Activated T-helper 1 cell treated with anti-CD3 and anti-CD28 coated beads, Interleukin-12 subunit alpha, Interleukin-12 subunit beta, Interleukin-2, Interleukin-4 antibody, amounts not matched to agents 30 ng/mL and 10 ng/mL and 1 ng/mL, durations not matched to agents 14 hours and 24 hours and 36 hours (primary cell): ENCODE data around the gene SART3. TPM values are rescaled to one million over a fixed set of nuclear protein-coding genes. Genes with fewer than 3 reads are reported as not detected.
"Not testable (repeated sequence)": the region's sequence is repeated elsewhere in the genome, so short reads cannot be mapped to it uniquely, and the experiment has no call there.

Experiments
- DNase-seq: peaks from one replicate; pipeline ENCODE4 v3.0.0; 2021; ENCODE audit warnings: low spot score
- H3K27ac Mint-ChIP-seq: one replicate; pipeline ENCODE4 v1.8.0; 2021; ENCODE audit warnings: mild to moderate bottlenecking, mixed read lengths
- H3K27me3 Mint-ChIP-seq: one replicate; pipeline ENCODE4 v1.8.0; 2022; ENCODE audit warnings: mild to moderate bottlenecking, moderate library complexity, mixed read lengths; ENCODE audit not compliant: insufficient read depth
- H3K36me3 Mint-ChIP-seq: one replicate; pipeline ENCODE4 v1.8.0; 2021; ENCODE audit warnings: low read depth, mixed read lengths
- H3K4me1 Mint-ChIP-seq: one replicate; pipeline ENCODE4 v1.8.0; 2021; ENCODE audit warnings: low read depth, mixed read lengths
- H3K4me3 Mint-ChIP-seq: one replicate; pipeline ENCODE4 v1.8.0; 2021; ENCODE audit warnings: mild to moderate bottlenecking, moderate library complexity, mixed read lengths
- H3K9me3 Mint-ChIP-seq: one replicate; pipeline ENCODE4 v1.8.0; 2021; ENCODE audit warnings: mixed read lengths
- intact Hi-C: fragments of 100-400 bp; cut with micrococcal nuclease; formaldehyde crosslinking; loops from one replicate; pipeline ENCODE4 v1.15.1; 2024
- total RNA-seq: library from RNA; stranded (reverse); gene quantifications from 2 replicates; pipeline ENCODE4 v1.2.3, GENCODE V29; 2022

Gene SART3
- total RNA-seq, 1 donor from 2014 or later, result 96.4 TPM

GRCh38 chr12:108559748-108560147 lies 1.2 kb downstream of the SART3 start:
- Mint-ChIP-seq H3K27ac (peak overlapping the region; percentile 99), H3K36me3 (peaks cover 23% of the 10 kb centered on the region), H3K27me3 (no peaks in the 10 kb centered on the region), H3K4me1 (peaks cover 63% of the 10 kb centered on the region), H3K4me3 (peak overlapping the region; percentile 100), H3K9me3 (no peaks in the 10 kb centered on the region)
- intact Hi-C loops, result loop anchor here (1.0 to 10.0 kb wide), 3 partner anchors 10 to 797 kb away; partner anchors contain the start of gene PRDM4
- no peak for DNase-seq

DNA sequence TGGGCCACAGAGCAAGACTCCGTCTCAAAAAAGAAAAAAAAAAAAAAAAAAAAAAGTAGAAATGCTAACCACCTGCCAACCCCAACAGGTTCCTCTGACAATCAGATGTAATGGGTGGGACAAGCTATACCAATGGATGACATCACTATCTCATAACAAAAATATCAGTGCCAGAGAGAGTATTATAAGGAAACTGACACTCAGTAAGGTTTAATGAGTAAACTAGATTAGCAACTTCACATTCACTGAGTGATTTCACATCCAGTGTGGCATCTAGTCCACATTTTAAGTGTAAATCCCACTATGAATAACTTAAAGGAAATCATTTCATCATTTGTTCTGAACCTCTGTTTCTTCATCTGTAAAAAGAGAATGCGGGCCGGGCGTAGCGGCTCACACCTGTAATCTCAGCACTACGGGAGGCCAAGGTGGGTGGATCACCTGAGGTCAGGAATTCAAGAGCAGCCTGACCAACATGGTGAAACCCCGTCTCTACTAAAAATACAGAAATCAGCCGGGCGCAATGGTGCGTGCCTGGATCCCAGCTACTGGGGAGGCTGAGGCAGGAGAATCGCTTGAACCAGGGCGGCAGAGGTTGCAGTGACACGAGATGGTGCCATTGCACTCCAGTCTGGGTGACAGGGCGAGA lies 1.8 kb downstream of the SART3 start:
- intact Hi-C loops, result no loop called here
- Mint-ChIP-seq H3K9me3 (no peaks in the 10 kb centered on the region), H3K4me1 (peaks cover 64% of the 10 kb centered on the region), H3K36me3 (peaks cover 21% of the 10 kb centered on the region), H3K4me3 (peak overlapping the region; percentile 100), H3K27me3 (no peaks in the 10 kb centered on the region), H3K27ac (peak overlapping the region; percentile 74)
- no peak for DNase-seq

- H3K9me3 Mint-ChIP-seq, H3K4me3 Mint-ChIP-seq, DNase-seq, H3K27ac Mint-ChIP-seq, intact Hi-C loops, H3K27me3 Mint-ChIP-seq: not testable (repeated sequence)
- H3K4me1 Mint-ChIP-seq, result peaks cover 81% of the 10 kb centered on the region
- peaks cover 20% of the 10 kb centered on the region for H3K36me3 Mint-ChIP-seq
These were observed 5.6 kb downstream of the SART3 start for GRCh38 chr12:108555383-108555782.

GRCh38 chr12:108553799-108554198 lies 7.2 kb downstream of the SART3 start:
- Mint-ChIP-seq H3K9me3 (no peaks in the 10 kb centered on the region), H3K36me3 (peaks cover 21% of the 10 kb centered on the region), H3K4me1 (peaks cover 69% of the 10 kb centered on the region), H3K27ac (no peak overlapping the region), H3K4me3 (no peak overlapping the region), H3K27me3 (no peaks in the 10 kb centered on the region)
- intact Hi-C loops, result no loop called here
- DNase-seq, result no peak

DNA sequence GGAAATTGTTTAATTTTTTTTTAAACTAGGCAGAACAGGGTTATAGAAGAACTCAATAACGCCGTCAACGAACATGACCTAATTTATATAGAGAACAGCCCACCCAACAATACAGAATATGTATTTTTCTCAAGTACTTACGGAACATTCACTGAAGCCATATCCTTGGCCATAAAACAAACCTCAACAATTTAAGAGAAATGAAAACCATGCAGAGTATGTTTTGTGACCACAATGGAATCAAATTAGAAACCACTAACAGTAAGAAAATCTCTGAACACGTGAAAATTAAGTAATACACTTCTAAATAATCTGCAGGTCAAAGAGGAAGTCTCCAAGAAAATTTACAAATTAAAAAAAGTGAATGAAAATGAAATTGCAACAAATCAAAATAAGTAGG lies 9.4 kb downstream of the SART3 start:
- no peaks in the 10 kb centered on the region for H3K9me3 Mint-ChIP-seq
- H3K27ac Mint-ChIP-seq, result no peak overlapping the region
- H3K4me3 Mint-ChIP-seq, result no peak overlapping the region
- H3K27me3 Mint-ChIP-seq, result no peaks in the 10 kb centered on the region
- H3K4me1 Mint-ChIP-seq, result peaks cover 53% of the 10 kb centered on the region
- intact Hi-C loops, result no loop called here
- peaks cover 31% of the 10 kb centered on the region for H3K36me3 Mint-ChIP-seq
- no peak for DNase-seq

GRCh38 chr12:108548954-108549521 lies 11.9 kb downstream of the SART3 start:
- intact Hi-C loops, result no loop called here
- Mint-ChIP-seq H3K9me3 (no peaks in the 10 kb centered on the region), H3K4me1 (peaks cover 43% of the 10 kb centered on the region), H3K36me3 (peaks cover 35% of the 10 kb centered on the region), H3K4me3 (no peak overlapping the region), H3K27me3 (no peaks in the 10 kb centered on the region), H3K27ac (no peak overlapping the region)
- no peak for DNase-seq

- H3K27me3 Mint-ChIP-seq, result no peaks in the 10 kb centered on the region
- intact Hi-C loops, result no loop called here
- no peak for DNase-seq
- peaks cover 34% of the 10 kb centered on the region for H3K4me1 Mint-ChIP-seq
- no peak overlapping the region for H3K27ac Mint-ChIP-seq
- peaks cover 44% of the 10 kb centered on the region for H3K36me3 Mint-ChIP-seq
- no peak overlapping the region for H3K4me3 Mint-ChIP-seq
- H3K9me3 Mint-ChIP-seq, result no peaks in the 10 kb centered on the region
These were observed 13.3 kb downstream of the SART3 start for GRCh38 chr12:108547686-108548085.

DNA sequence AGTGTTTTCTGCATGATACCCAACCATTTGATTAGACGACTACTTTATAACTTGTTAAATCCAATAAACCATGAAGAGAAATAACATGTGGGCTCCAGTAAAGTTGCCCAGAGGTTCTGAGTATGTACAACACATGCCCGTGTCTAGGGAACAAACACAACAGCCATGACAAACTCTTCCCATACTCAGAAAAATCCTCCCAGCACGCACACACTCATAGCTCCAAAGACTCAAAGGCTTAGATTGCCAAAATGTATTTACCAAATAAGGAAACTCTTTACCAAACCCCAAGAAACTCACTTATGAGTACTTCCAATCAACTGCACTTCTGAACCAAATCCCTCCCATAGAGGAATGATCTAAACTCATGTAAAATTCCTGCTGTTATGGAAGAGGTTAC lies 17.3 kb downstream of the SART3 start:
- Mint-ChIP-seq H3K9me3 (no peaks in the 10 kb centered on the region), H3K27me3 (no peaks in the 10 kb centered on the region), H3K4me1 (peaks cover 26% of the 10 kb centered on the region), H3K4me3 (no peak overlapping the region), H3K27ac (no peak overlapping the region), H3K36me3 (peaks cover 46% of the 10 kb centered on the region)
- intact Hi-C loops, result no loop called here
- DNase-seq, result no peak

- Mint-ChIP-seq H3K27ac (no peak overlapping the region), H3K4me1 (peaks cover 26% of the 10 kb centered on the region), H3K36me3 (peaks cover 47% of the 10 kb centered on the region), H3K27me3 (no peaks in the 10 kb centered on the region), H3K9me3 (no peaks in the 10 kb centered on the region), H3K4me3 (no peak overlapping the region)
- intact Hi-C loops, result no loop called here
- DNase-seq, result no peak
These were observed 18.7 kb downstream of the SART3 start for GRCh38 chr12:108542320-108542719.

GRCh38 chr12:108538616-108539195 lies 22.3 kb downstream of the SART3 start:
- peaks cover 13% of the 10 kb centered on the region for H3K4me1 Mint-ChIP-seq
- peaks cover 49% of the 10 kb centered on the region for H3K36me3 Mint-ChIP-seq
- DNase-seq, result no peak
- H3K27ac Mint-ChIP-seq, result no peak overlapping the region
- no peak overlapping the region for H3K4me3 Mint-ChIP-seq
- intact Hi-C loops, result no loop called here
- H3K9me3 Mint-ChIP-seq, result no peaks in the 10 kb centered on the region
- no peaks in the 10 kb centered on the region for H3K27me3 Mint-ChIP-seq

- no peaks in the 10 kb centered on the region for H3K9me3 Mint-ChIP-seq
- no peak for DNase-seq
- peaks cover 43% of the 10 kb centered on the region for H3K36me3 Mint-ChIP-seq
- H3K27ac Mint-ChIP-seq, result no peak overlapping the region
- H3K4me1 Mint-ChIP-seq, result peaks cover 12% of the 10 kb centered on the region
- H3K4me3 Mint-ChIP-seq, result no peak overlapping the region
- no peaks in the 10 kb centered on the region for H3K27me3 Mint-ChIP-seq
- intact Hi-C loops, result no loop called here
These were observed 22.8 kb downstream of the SART3 start for GRCh38 chr12:108538146-108538545.

DNA sequence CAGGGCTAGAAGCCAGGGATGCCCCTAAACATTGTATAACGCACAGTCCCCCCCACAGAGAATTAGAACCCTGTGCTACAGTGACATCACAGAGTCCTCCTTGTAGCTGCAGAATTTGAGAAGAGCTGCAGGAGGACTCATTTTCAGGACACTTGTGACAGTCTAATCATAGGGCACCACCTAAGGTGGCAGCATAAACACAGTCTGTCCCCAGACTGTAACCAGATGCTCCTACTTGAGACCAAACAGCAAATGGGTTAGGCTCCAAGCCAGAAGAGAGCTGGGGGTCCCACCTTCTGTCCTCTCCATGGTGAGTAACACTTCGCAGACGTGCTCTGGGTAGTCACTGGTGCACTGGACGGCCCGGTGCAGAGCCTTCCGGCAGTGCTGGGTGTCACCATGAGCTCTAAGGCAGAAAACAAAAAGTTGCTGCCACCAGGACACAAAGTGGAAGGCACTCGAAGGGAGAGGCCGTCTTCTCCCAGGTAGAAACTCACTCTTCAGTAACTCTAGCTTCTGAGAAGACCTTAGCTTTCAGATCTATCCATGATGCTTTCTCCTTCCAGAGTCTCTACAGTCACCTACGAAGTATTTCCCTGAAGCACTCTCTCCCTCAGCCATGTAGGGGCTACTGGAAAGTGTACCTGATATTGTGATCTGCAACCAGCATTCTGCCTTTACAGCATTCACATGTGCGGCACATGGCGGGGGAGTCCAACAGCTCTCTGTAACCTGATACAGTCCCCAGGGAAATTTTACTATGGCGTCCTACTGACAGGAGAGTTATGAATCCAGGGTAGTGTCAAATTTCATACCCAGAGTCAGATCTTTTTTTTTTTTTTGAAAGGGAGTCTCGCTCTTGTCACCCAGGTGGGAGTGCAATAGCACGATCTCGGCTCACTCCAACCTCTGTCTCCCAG lies 28.8 kb downstream of the SART3 start:
- Mint-ChIP-seq H3K36me3 (peaks cover 41% of the 10 kb centered on the region), H3K4me3 (no peak overlapping the region), H3K4me1 (peaks cover 4% of the 10 kb centered on the region), H3K9me3 (no peaks in the 10 kb centered on the region), H3K27ac (no peak overlapping the region), H3K27me3 (no peaks in the 10 kb centered on the region)
- intact Hi-C loops, result no loop called here
- DNase-seq, result no peak

- Mint-ChIP-seq H3K9me3 (no peaks in the 10 kb centered on the region), H3K4me3 (no peak overlapping the region), H3K27me3 (no peaks in the 10 kb centered on the region), H3K4me1 (peaks cover 10% of the 10 kb centered on the region), H3K27ac (no peak overlapping the region), H3K36me3 (peaks cover 42% of the 10 kb centered on the region)
- intact Hi-C loops, result no loop called here
- no peak for DNase-seq
These were observed 30.8 kb downstream of the SART3 start for GRCh38 chr12:108530161-108530560.
